Caco-2 (cell line): ENCODE measurements around the gene USP20. TPM values are rescaled to one million over a fixed set of nuclear protein-coding genes. Genes with fewer than 3 reads are reported as not detected.

Source experiments
- BruUV-seq: library from RNA; stranded (reverse); fragments of 400-500 nt; replicated peaks from 2 replicates; lab custom pipeline; 2021; lab: Mats Ljungman, UMichigan
- CTCF ChIA-PET: fragments of 300-600 bp; sonication (Branson Sonifier 250); formaldehyde crosslinking; loops from one replicate; lab custom pipeline; 2022; ENCODE audit warnings: antibody characterized with exemption; lab: Charles Lee
- POLR2A ChIA-PET: fragments of 300-600 bp; sonication (Branson Sonifier 250); formaldehyde crosslinking; loops from one replicate; lab custom pipeline; 2022; ENCODE audit warnings: antibody characterized with exemption; lab: Charles Lee
- DNase-seq, 2 experiments: peaks; one replicate each; pipeline versions ENCODE4 v3.0.0 to v3.0.0-alpha.2; 2020 to 2022
- H3K27me3 ChIP-seq: replicated peaks from 2 replicates; pipeline ENCODE4 v1.6.0; 2011; ENCODE audit warnings: low read length; ENCODE audit not compliant: control insufficient read depth, insufficient read depth
- H3K36me3 ChIP-seq: 2 replicates; pipeline ENCODE4 v1.5.1; 2011; ENCODE audit warnings: low read length; ENCODE audit not compliant: control insufficient read depth, insufficient read depth
- H3K4me1 ChIP-seq: fragments of 250-450 bp; sonication (Bioruptor Pico); 2 replicates; pipeline ENCODE4 v1.5.1; 2020; ENCODE audit warnings: mild to moderate bottlenecking
- H3K4me3 ChIP-seq: 2 replicates; pipeline ENCODE4 v1.5.1; 2011; ENCODE audit warnings: low read depth, mild to moderate bottlenecking, control low read depth, low read length
- H3K9me3 ChIP-seq: fragments of 250-450 bp; sonication (Bioruptor Pico); 2 replicates; pipeline ENCODE4 v1.5.1; 2020; ENCODE audit warnings: mild to moderate bottlenecking, moderate library complexity
- H3K27ac Mint-ChIP-seq: one replicate; pipeline ENCODE4 v1.8.0; 2022; ENCODE audit warnings: mixed read lengths; ENCODE audit not compliant: unreplicated experiment
- H3K27me3 Mint-ChIP-seq: one replicate; pipeline ENCODE4 v1.8.0; 2022; ENCODE audit warnings: mixed read lengths; ENCODE audit not compliant: insufficient read depth, unreplicated experiment
- H3K36me3 Mint-ChIP-seq: one replicate; pipeline ENCODE4 v1.8.0; 2022; ENCODE audit warnings: mild to moderate bottlenecking, mixed read lengths; ENCODE audit not compliant: insufficient read depth, unreplicated experiment
- H3K4me1 Mint-ChIP-seq: one replicate; pipeline ENCODE4 v1.8.0; 2022; ENCODE audit warnings: low read depth, mixed read lengths; ENCODE audit not compliant: unreplicated experiment
- H3K4me3 Mint-ChIP-seq: one replicate; pipeline ENCODE4 v1.8.0; 2022; ENCODE audit warnings: mild to moderate bottlenecking, moderate library complexity, mixed read lengths; ENCODE audit not compliant: unreplicated experiment
- H3K9me3 Mint-ChIP-seq: one replicate; pipeline ENCODE4 v1.8.0; 2022; ENCODE audit warnings: mixed read lengths; ENCODE audit not compliant: unreplicated experiment
- CTCF ChIP-seq, 2 experiments: fragments of 200-600 bp in 1 of 2; IDR thresholded peaks; 1 replicate in 1 of 2; 2 replicates in 1 of 2; pipeline versions ENCODE4 v1.5.1 to v1.8.0; 2011 to 2022; ENCODE audit warnings: antibody characterized with exemption in 1 of 2, control low read depth in 1 of 2, inconsistent platforms in 1 of 2, low read depth in 1 of 2, low read length in 1 of 2, mild to moderate bottlenecking in 1 of 2, moderate library complexity in 1 of 2; ENCODE audit not compliant: insufficient read depth in 1 of 2, severe bottlenecking in 1 of 2, unreplicated experiment in 1 of 2
- intact Hi-C: fragments of 100-400 bp; cut with micrococcal nuclease; formaldehyde crosslinking; loops from one replicate; pipeline ENCODE4 v1.10.0; 2022; ENCODE audit not compliant: unreplicated experiment
- total RNA-seq: library from RNA; stranded (reverse); gene quantifications from 2 replicates; pipeline ENCODE4 v1.2.3, GENCODE V29; 2022

The USP20 gene
- total RNA-seq, 1 experiment from 2014 or later = 13.9 TPM

GRCh38 chr9:129813661-129814060 is 21.6 kb upstream of the USP20 start:
- no peaks in the 10 kb centered on the region for H3K27me3 ChIP-seq
- ChIA-PET POLR2A (no interaction called here), CTCF (no interaction called here)
- no peaks in the 10 kb centered on the region for H3K27me3 Mint-ChIP-seq
- H3K4me3 ChIP-seq = no peak overlapping the region
- H3K4me3 Mint-ChIP-seq = no peak overlapping the region
- H3K36me3 ChIP-seq = peaks cover 3% of the 10 kb centered on the region; the same call in 1 of the 2 replicates
- no peaks in the 10 kb centered on the region for H3K9me3 Mint-ChIP-seq
- H3K4me1 Mint-ChIP-seq = peaks cover 25% of the 10 kb centered on the region
- H3K36me3 Mint-ChIP-seq = peaks cover 54% of the 10 kb centered on the region
- no peak overlapping the region for H3K27ac Mint-ChIP-seq
- no peak for DNase-seq
- intact Hi-C loops = no loop called here
- TF ChIP-seq CTCF (IDR thresholded peaks at IDR 0.05; ENCODE audit: insufficient read depth in 1 of 2, low read depth in 1 of 2, low read length in 1 of 2, severe bottlenecking in 1 of 2, unreplicated experiment in 1 of 2) = no peak
- BruUV-seq = TSS peak; percentile 9
- peaks cover 30% of the 10 kb centered on the region for H3K4me1 ChIP-seq
- no peaks in the 10 kb centered on the region for H3K9me3 ChIP-seq

- TF ChIP-seq CTCF (IDR thresholded peaks at IDR 0.05; ENCODE audit: insufficient read depth in 1 of 2, low read depth in 1 of 2, low read length in 1 of 2, severe bottlenecking in 1 of 2, unreplicated experiment in 1 of 2) = no peak
- ChIA-PET POLR2A (interaction anchor here (0.6 kb wide), 1 partner anchor 648 kb away, joined by 4 read pairs; no protein-coding TSS in a partner anchor), CTCF (no interaction called here)
- H3K36me3 Mint-ChIP-seq = peaks cover 54% of the 10 kb centered on the region
- no peaks in the 10 kb centered on the region for H3K27me3 Mint-ChIP-seq
- no peaks in the 10 kb centered on the region for H3K9me3 Mint-ChIP-seq
- intact Hi-C loops = no loop called here
- H3K27ac Mint-ChIP-seq = peak overlapping the region; percentile 40
- Histone ChIP-seq H3K4me1 (peaks cover 26% of the 10 kb centered on the region), H3K4me3 (no peak overlapping the region), H3K27me3 (no peaks in the 10 kb centered on the region), H3K36me3 (peaks cover 3% of the 10 kb centered on the region; the same call in 1 of the 2 replicates), H3K9me3 (no peaks in the 10 kb centered on the region)
- peak overlapping the region; percentile 7 for H3K4me3 Mint-ChIP-seq
- H3K4me1 Mint-ChIP-seq = peaks cover 25% of the 10 kb centered on the region
- BruUV-seq = no TSS peak
- DNase-seq = no peak
Measured at GRCh38 chr9:129814432-129815223, 20.6 kb upstream of the USP20 start.

GRCh38 chr9:129815278-129815677 is 20.0 kb upstream of the USP20 start:
- Histone ChIP-seq H3K27me3 (no peaks in the 10 kb centered on the region), H3K4me1 (peaks cover 20% of the 10 kb centered on the region), H3K9me3 (no peaks in the 10 kb centered on the region), H3K36me3 (peaks cover 3% of the 10 kb centered on the region; the same call in 1 of the 2 replicates), H3K4me3 (no peak overlapping the region)
- DNase-seq = no peak
- H3K4me1 Mint-ChIP-seq = peaks cover 23% of the 10 kb centered on the region
- ChIA-PET POLR2A (interaction anchor here (0.6 kb wide), 1 partner anchor 647 kb away, joined by 4 read pairs; no protein-coding TSS in a partner anchor), CTCF (no interaction called here)
- H3K36me3 Mint-ChIP-seq = peaks cover 54% of the 10 kb centered on the region
- H3K27ac Mint-ChIP-seq = peak overlapping the region; percentile 40
- H3K9me3 Mint-ChIP-seq = no peaks in the 10 kb centered on the region
- H3K27me3 Mint-ChIP-seq = no peaks in the 10 kb centered on the region
- intact Hi-C loops = no loop called here
- no peak for TF ChIP-seq CTCF (IDR thresholded peaks at IDR 0.05; ENCODE audit: insufficient read depth in 1 of 2, low read depth in 1 of 2, low read length in 1 of 2, severe bottlenecking in 1 of 2, unreplicated experiment in 1 of 2)
- no TSS peak for BruUV-seq
- peak overlapping the region; percentile 7 for H3K4me3 Mint-ChIP-seq
